H1 (cell line): Measurements from ENCODE around the gene KCNQ1. TPM values are rescaled to one million over a fixed set of nuclear protein-coding genes. Genes with fewer than 3 reads are reported as not detected.

ENCODE experiments used
- CTCF ChIA-PET: fragments of 300-600 bp; sonication (Branson Sonifier 250); formaldehyde crosslinking; loops from one replicate; lab custom pipeline; 2021; ENCODE audit not compliant: partially characterized antibody; lab: Charles Lee
- POLR2A ChIA-PET: fragments of 300-600 bp; sonication (Branson Sonifier 250); formaldehyde crosslinking; loops from one replicate; lab custom pipeline; 2021; ENCODE audit warnings: inconsistent platforms; ENCODE audit not compliant: partially characterized antibody; lab: Charles Lee
- DNase-seq, 2 experiments: peaks; one replicate each; pipeline versions ENCODE4 v3.0.0 to v3.0.0-alpha.2; 2010 to 2022; ENCODE audit warnings: low spot score in 2 of 2, low read depth in 1 of 2, mixed read lengths in 1 of 2
- FAIRE-seq: peaks from 2 replicates; lab custom pipeline; 2011; peaks lifted over from hg19 to GRCh38; lab: Jason Lieb, UNC
- H2AFZ ChIP-seq: 2 replicates; pipeline ENCODE4 v1.8.1; 2012; ENCODE audit warnings: low read length, inconsistent platforms
- H2AK5ac ChIP-seq: 2 replicates; pipeline ENCODE4 v1.6.1; 2013; ENCODE audit warnings: low read depth, low read length
- H2BK120ac ChIP-seq: replicated peaks from 2 replicates; pipeline ENCODE3; 2013; ENCODE audit warnings: low read depth, low read length, inconsistent platforms
- H2BK12ac ChIP-seq: 2 replicates; pipeline ENCODE4 v1.6.1; 2013; ENCODE audit warnings: low read depth, low read length
- H2BK15ac ChIP-seq: 2 replicates; pipeline ENCODE4 v1.6.1; 2013; ENCODE audit warnings: low read length
- H2BK20ac ChIP-seq: 2 replicates; pipeline ENCODE4 v1.6.1; 2013; ENCODE audit warnings: low read length
- H2BK5ac ChIP-seq: 2 replicates; pipeline ENCODE4 v1.6.1; 2013; ENCODE audit warnings: low read depth, low read length
- H3K14ac ChIP-seq: 2 replicates; pipeline ENCODE4 v1.6.1; 2013; ENCODE audit warnings: inconsistent platforms; ENCODE audit not compliant: insufficient read length
- H3K18ac ChIP-seq: 2 replicates; pipeline ENCODE4 v1.6.1; 2013; ENCODE audit warnings: low read length; ENCODE audit errors: extremely low read depth
- H3K23ac ChIP-seq: 2 replicates; pipeline ENCODE4 v1.6.1; 2013; ENCODE audit warnings: inconsistent platforms; ENCODE audit not compliant: insufficient read length
- H3K23me2 ChIP-seq: 2 replicates; pipeline ENCODE4 v1.6.1; 2013; ENCODE audit warnings: low read depth, low read length
- H3K27ac ChIP-seq: 2 replicates; pipeline ENCODE4 v1.6.1; 2011; ENCODE audit warnings: low read depth, low read length, inconsistent platforms
- H3K27me3 ChIP-seq, 4 experiments: replicated peaks in 1 of 4; 1 replicate in 1 of 4; 2 replicates in 3 of 4; pipeline versions ENCODE4 v1.6.1 to v1.8.1; 2011 to 2013; ENCODE audit warnings: low read length in 3 of 4, mild to moderate bottlenecking in 3 of 4, inconsistent platforms in 2 of 4, mixed read lengths in 2 of 4, moderate library complexity in 1 of 4; ENCODE audit not compliant: control insufficient read depth in 3 of 4, insufficient read depth in 3 of 4; ENCODE audit errors: extremely low read depth in 1 of 4
- H3K36me3 ChIP-seq, 4 experiments: 2 replicates each; pipeline versions ENCODE4 v1.6.1 to v1.8.1; 2011 to 2013; ENCODE audit warnings: mild to moderate bottlenecking in 4 of 4, low read length in 3 of 4, moderate library complexity in 2 of 4, control low read depth in 1 of 4, inconsistent platforms in 1 of 4; ENCODE audit not compliant: insufficient read depth in 4 of 4, control insufficient read depth in 2 of 4
- H3K4ac ChIP-seq: replicated peaks from 2 replicates; pipeline ENCODE3; 2013; ENCODE audit warnings: low read length, low read depth, mixed read lengths, inconsistent platforms; ENCODE audit not compliant: insufficient read length
- H3K4me1 ChIP-seq, 4 experiments: replicated peaks in 1 of 4; 1 replicate in 1 of 4; 2 replicates in 3 of 4; pipeline versions ENCODE4 v1.6.1 to v1.8.1; 2011 to 2013; ENCODE audit warnings: low read length in 3 of 4, inconsistent platforms in 2 of 4, mixed read lengths in 1 of 4; ENCODE audit not compliant: insufficient read depth in 4 of 4, control insufficient read depth in 3 of 4
- H3K4me2 ChIP-seq, 2 experiments: 2 replicates each; pipeline versions ENCODE4 v1.6.1 to v1.8.1; 2011 to 2013; ENCODE audit warnings: low read depth in 2 of 2, low read length in 2 of 2, control low read depth in 1 of 2, inconsistent platforms in 1 of 2, mild to moderate bottlenecking in 1 of 2; ENCODE audit not compliant: insufficient read depth in 1 of 2
- H3K4me3 ChIP-seq, 4 experiments: fragments of 200-600, 300-600 bp in 1 of 4; sonication (generic), shearing (Covaris generic), sonication (Bioruptor Twin) in 1 of 4; 2 replicates each; pipeline versions ENCODE4 v1.5.1 to v1.8.1; 2011 to 2016; ENCODE audit warnings: low read length in 4 of 4, low read depth in 3 of 4, control low read depth in 2 of 4, inconsistent platforms in 2 of 4, mild to moderate bottlenecking in 2 of 4, mixed read lengths in 1 of 4, moderate library complexity in 1 of 4; ENCODE audit not compliant: insufficient read depth in 2 of 4; ENCODE audit errors: extremely low read depth in 1 of 4
- H3K56ac ChIP-seq: replicated peaks from 2 replicates; pipeline ENCODE3; 2013; ENCODE audit warnings: low read depth, mild to moderate bottlenecking, mixed read lengths, low read length, inconsistent platforms; ENCODE audit not compliant: insufficient read length
- H3K79me1 ChIP-seq: 2 replicates; pipeline ENCODE4 v1.6.1; 2013; ENCODE audit warnings: low read depth, low read length, control low read depth
- H3K79me2 ChIP-seq, 2 experiments: 2 replicates each; pipeline versions ENCODE4 v1.6.1 to v1.8.1; 2012 to 2013; ENCODE audit warnings: low read length in 2 of 2, mild to moderate bottlenecking in 2 of 2, inconsistent platforms in 1 of 2; ENCODE audit not compliant: insufficient read depth in 2 of 2, control insufficient read depth in 1 of 2
- H3K9ac ChIP-seq, 4 experiments: replicated peaks in 1 of 4; 1 replicate in 1 of 4; 2 replicates in 3 of 4; pipeline versions ENCODE4 v1.6.1 to v1.8.1; 2011 to 2013; ENCODE audit warnings: low read depth in 3 of 4, low read length in 3 of 4, control low read depth in 2 of 4, mild to moderate bottlenecking in 2 of 4, moderate library complexity in 2 of 4, inconsistent platforms in 1 of 4; ENCODE audit errors: extremely low read depth in 1 of 4
- H3K9me3 ChIP-seq, 2 experiments: 2 replicates each; pipeline versions ENCODE4 v1.6.1 to v1.8.1; 2012 to 2013; ENCODE audit warnings: mild to moderate bottlenecking in 2 of 2, moderate library complexity in 2 of 2, control low read depth in 1 of 2, inconsistent platforms in 1 of 2, low read depth in 1 of 2, low read length in 1 of 2, mixed read lengths in 1 of 2; ENCODE audit not compliant: insufficient read depth in 2 of 2
- H4K20me1 ChIP-seq, 2 experiments: replicated peaks in 1 of 2; 2 replicates each; pipeline versions ENCODE3 to v1.8.1; 2011 to 2013; ENCODE audit warnings: inconsistent platforms in 2 of 2, low read length in 2 of 2, mild to moderate bottlenecking in 1 of 2; ENCODE audit not compliant: insufficient read depth in 2 of 2, control insufficient read depth in 1 of 2
- H4K5ac ChIP-seq: 2 replicates; pipeline ENCODE4 v1.6.1; 2013; ENCODE audit warnings: low read length, low read depth, mixed read lengths, inconsistent platforms; ENCODE audit not compliant: insufficient read length
- H4K8ac ChIP-seq: 2 replicates; pipeline ENCODE4 v1.8.0; 2013; ENCODE audit warnings: mild to moderate bottlenecking, moderate library complexity, low read length, inconsistent platforms; ENCODE audit not compliant: insufficient read depth; ENCODE audit errors: extremely low read depth
- H4K91ac ChIP-seq: replicated peaks from 2 replicates; pipeline ENCODE3; 2013; ENCODE audit warnings: low read length, mixed read lengths, inconsistent platforms; ENCODE audit not compliant: insufficient read length
- CTCF ChIP-seq, 3 experiments: IDR thresholded peaks; 1 replicate in 2 of 3; 2 replicates in 1 of 3; pipeline versions ENCODE4 v1.5.1 to v1.6.1; 2011; ENCODE audit warnings: low read length in 3 of 3, mild to moderate bottlenecking in 3 of 3, inconsistent platforms in 2 of 3, low read depth in 1 of 3, moderate library complexity in 1 of 3; ENCODE audit not compliant: insufficient read depth in 1 of 3; ENCODE audit errors: control extremely low read depth in 1 of 3
- E2F6 ChIP-seq: IDR thresholded peaks from 2 replicates; pipeline ENCODE4 v1.6.1; 2012; ENCODE audit warnings: inconsistent platforms
- KDM4A ChIP-seq: IDR thresholded peaks from one replicate; pipeline ENCODE4 v1.7.1; 2012; ENCODE audit warnings: low read depth, mild to moderate bottlenecking, moderate library complexity, low read length, inconsistent platforms; ENCODE audit not compliant: severe bottlenecking
- MAX ChIP-seq: IDR thresholded peaks from 2 replicates; pipeline ENCODE4 v1.6.1; 2012; ENCODE audit warnings: inconsistent platforms
- NRF1 ChIP-seq: IDR thresholded peaks from 2 replicates; pipeline ENCODE4 v1.6.1; 2011; ENCODE audit warnings: mild to moderate bottlenecking, low read depth, low read length, improper control_type of control experiment
- POU5F1 ChIP-seq: IDR thresholded peaks from 2 replicates; pipeline ENCODE4 v1.6.1; 2011; ENCODE audit warnings: low read depth, mild to moderate bottlenecking, low read length, moderate library complexity
- TCF12 ChIP-seq: IDR thresholded peaks from 2 replicates; pipeline ENCODE4 v1.6.1; 2011; ENCODE audit warnings: low read depth, mild to moderate bottlenecking, low read length
- WGBS, 2 experiments: shearing (Covaris generic) in 1 of 2; methylation state at CpG; one replicate each; pipeline versions ENCODE4 v1.1.6 to v1.1.7; 2013 to 2015; ENCODE audit warnings: low lambda C conversion rate in 2 of 2, mixed read lengths in 2 of 2, inconsistent platforms in 1 of 2, low coverage in 1 of 2, missing lambda C conversion rate in 1 of 2; ENCODE audit not compliant: insufficient replicate concordance in 2 of 2, insufficient coverage in 1 of 2, insufficient read length in 1 of 2; ENCODE audit errors: extremely low coverage in 1 of 2, missing lambda C conversion rate in 1 of 2; 5-methylcytosine and 5-hydroxymethylcytosine counted together
- polyA plus RNA-seq, 7 experiments: library from polyadenylated mRNA; depleted of rRNA in 3 of 7; stranded (reverse) in 5 of 7; unstranded in 2 of 7; fragments of >200 nt in 5 of 7; fragments of 200-250 nt in 2 of 7; gene quantifications; 1 replicate in 5 of 7; 2 replicates in 1 of 7; 4 replicates in 1 of 7; pipeline versions ENCODE4 v1.2.1 to v1.2.3, GENCODE V29; 2011 to 2013; ENCODE audit warnings: missing spikeins in 2 of 7, mixed read lengths in 2 of 7
- total RNA-seq: library from RNA; stranded (reverse); fragmentation: NEBNext Ultra II Directional; extraction: Animal tissue kit (Norgen Biotek cat#: 25700); gene quantifications from 2 replicates; pipeline ENCODE4 v1.2.1, GENCODE V29; 2021

KCNQ1 gene
- total and polyA plus RNA-seq, 2 of the 8 experiments (the other 6 are each of a cell fraction or from before 2014, with no cell fraction given): 1.9 to 2.0 TPM

- DNase-seq: no peak
- WGBS, 2 experiments: 87% methylated on average over 15 of the region's 16 CpGs; no CpG with 5 or more reads in 1 of the 2 experiments
- no peak for FAIRE-seq
- Histone ChIP-seq H2AFZ (no peak overlapping the region), H2BK15ac (peak overlapping the region; percentile 46; the same call in 1 of the 2 replicates), H4K5ac (no peak overlapping the region), H3K56ac (no peak overlapping the region), H4K8ac (no peak overlapping the region), H4K91ac (peak overlapping the region; percentile 39), H3K4me2 (no peak overlapping the region), H3K79me1 (no peaks in the 10 kb centered on the region), H3K23ac (no peak overlapping the region), H4K20me1 (peaks cover 3 to 5% of the 10 kb centered on the region in 2 experiments), H2AK5ac (peak overlapping the region; percentile 82; the same call in 1 of the 2 replicates), H3K79me2 (no peaks in the 10 kb centered on the region), H3K18ac (no peak overlapping the region; the same call in 1 of the 2 replicates), H3K4me1 (peaks cover 0 to 36% (median 28%) of the 10 kb centered on the region in 4 experiments; a peak in 6 of 7 replicates), H3K9ac (no peak overlapping the region), H2BK120ac (no peak overlapping the region), H2BK5ac (no peak overlapping the region), H3K9me3 (no peaks in the 10 kb centered on the region), H3K14ac (no peak overlapping the region), H3K4ac (peak overlapping the region; percentile 28), H3K36me3 (no peaks in the 10 kb centered on the region), H3K27ac (no peak overlapping the region), H3K27me3 (peaks cover 2 to 43% (median 23%) of the 10 kb centered on the region in 4 experiments), H2BK20ac (peak overlapping the region; percentile 86; the same call in 1 of the 2 replicates), H3K23me2 (peaks cover 12% of the 10 kb centered on the region), H3K4me3 (no peak overlapping the region), H2BK12ac (peak overlapping the region; percentile 80; the same call in 1 of the 2 replicates)
- CTCF ChIA-PET: interaction anchor here (0.6 to 13.5 kb wide), 26 partner anchors 9 to 471 kb away, joined by 3 to 521 read pairs (median 6); partner anchors contain the start of gene PHLDA2
- POLR2A ChIA-PET: interaction anchor here (0.8 to 4.4 kb wide), 4 partner anchors 26 to 358 kb away, joined by 3 to 16 read pairs (median 6); no protein-coding TSS in a partner anchor
- TF ChIP-seq KDM4A (no peak), POU5F1 (no peak), CTCF (IDR thresholded peaks at IDR 0.05; ENCODE audit: control extremely low read depth in 1 of 3, insufficient read depth in 1 of 3, low read depth in 1 of 3, low read length in 3 of 3) (no peak), E2F6 (no peak), TCF12 (no peak), MAX (no peak), NRF1 (no peak)
Measured at GRCh38 chr11:2889362-2890273, 444.8 kb downstream of the KCNQ1 start.
